ENCODE data around the gene SLC25A52.

DNA sequence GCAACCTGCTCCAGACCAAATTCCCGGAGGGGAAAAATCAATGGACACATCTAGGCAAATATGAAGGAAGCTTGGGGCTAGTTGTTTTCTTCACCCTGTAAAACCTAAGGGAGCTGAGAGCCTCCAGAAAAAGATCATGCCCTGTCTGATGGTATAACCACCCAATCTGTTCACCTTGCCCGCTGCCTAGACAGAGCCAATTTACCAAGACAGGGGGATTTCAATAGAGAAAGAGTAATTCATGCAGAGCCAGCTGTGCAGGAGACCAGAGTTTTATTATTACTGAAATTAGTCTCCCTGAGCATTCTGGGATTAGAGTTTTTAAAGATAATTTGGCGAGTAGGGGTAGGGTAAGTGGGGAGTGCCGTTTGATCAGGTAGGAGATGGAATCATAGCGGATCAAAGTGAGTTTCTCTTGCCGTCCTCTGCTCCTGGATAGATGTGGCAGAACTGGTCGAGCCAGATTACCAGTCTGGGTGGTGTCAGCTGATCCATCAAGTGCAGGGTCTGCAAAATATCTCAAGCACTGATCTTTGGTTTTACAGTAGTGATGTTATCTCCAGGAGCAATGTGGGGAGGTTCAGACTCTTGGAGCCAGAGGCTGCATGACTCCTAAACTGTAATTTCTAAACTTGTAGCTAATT is 41.2 kb downstream of the SLC25A52 start:
- TF ChIP-seq POLR2AphosphoS5 (IDR thresholded peaks at IDR 0.05; ENCODE audit: low read depth, low read length) (no peak), TAF1 (IDR thresholded peaks at IDR 0.05; ENCODE audit: borderline replicate concordance, low read depth, low read length) (no peak), FOSL2 (IDR thresholded peaks at IDR 0.05; ENCODE audit: borderline replicate concordance, low read depth) (no peak), EP300 (IDR thresholded peaks at IDR 0.05; ENCODE audit: borderline replicate concordance in 1 of 2, low read depth in 1 of 2, low read length in 1 of 2) (no peak), RAD21 (IDR thresholded peaks at IDR 0.05; ENCODE audit: low read length) (no peak), CHD2 (IDR thresholded peaks at IDR 0.05; ENCODE audit: low read length, partially characterized antibody) (no peak), SMC3 (IDR thresholded peaks at IDR 0.05; ENCODE audit: low read depth, low read length) (no peak)
- TF ChIP-seq, protein P1, sequence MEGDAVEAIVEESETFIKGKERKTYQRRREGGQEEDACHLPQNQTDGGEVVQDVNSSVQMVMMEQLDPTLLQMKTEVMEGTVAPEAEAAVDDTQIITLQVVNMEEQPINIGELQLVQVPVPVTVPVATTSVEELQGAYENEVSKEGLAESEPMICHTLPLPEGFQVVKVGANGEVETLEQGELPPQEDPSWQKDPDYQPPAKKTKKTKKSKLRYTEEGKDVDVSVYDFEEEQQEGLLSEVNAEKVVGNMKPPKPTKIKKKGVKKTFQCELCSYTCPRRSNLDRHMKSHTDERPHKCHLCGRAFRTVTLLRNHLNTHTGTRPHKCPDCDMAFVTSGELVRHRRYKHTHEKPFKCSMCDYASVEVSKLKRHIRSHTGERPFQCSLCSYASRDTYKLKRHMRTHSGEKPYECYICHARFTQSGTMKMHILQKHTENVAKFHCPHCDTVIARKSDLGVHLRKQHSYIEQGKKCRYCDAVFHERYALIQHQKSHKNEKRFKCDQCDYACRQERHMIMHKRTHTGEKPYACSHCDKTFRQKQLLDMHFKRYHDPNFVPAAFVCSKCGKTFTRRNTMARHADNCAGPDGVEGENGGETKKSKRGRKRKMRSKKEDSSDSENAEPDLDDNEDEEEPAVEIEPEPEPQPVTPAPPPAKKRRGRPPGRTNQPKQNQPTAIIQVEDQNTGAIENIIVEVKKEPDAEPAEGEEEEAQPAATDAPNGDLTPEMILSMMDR (IDR thresholded peaks at IDR 0.05): no peak
- TF ChIP-seq, protein P2, sequence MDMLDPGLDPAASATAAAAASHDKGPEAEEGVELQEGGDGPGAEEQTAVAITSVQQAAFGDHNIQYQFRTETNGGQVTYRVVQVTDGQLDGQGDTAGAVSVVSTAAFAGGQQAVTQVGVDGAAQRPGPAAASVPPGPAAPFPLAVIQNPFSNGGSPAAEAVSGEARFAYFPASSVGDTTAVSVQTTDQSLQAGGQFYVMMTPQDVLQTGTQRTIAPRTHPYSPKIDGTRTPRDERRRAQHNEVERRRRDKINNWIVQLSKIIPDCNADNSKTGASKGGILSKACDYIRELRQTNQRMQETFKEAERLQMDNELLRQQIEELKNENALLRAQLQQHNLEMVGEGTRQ (IDR thresholded peaks at IDR 0.05; ENCODE audit: borderline replicate concordance, low read depth, low read length): no peak
- TF ChIP-seq, protein P3, sequence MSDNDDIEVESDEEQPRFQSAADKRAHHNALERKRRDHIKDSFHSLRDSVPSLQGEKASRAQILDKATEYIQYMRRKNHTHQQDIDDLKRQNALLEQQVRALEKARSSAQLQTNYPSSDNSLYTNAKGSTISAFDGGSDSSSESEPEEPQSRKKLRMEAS (IDR thresholded peaks at IDR 0.05; ENCODE audit: low read depth): no peak
- TF ChIP-seq, protein P4, sequence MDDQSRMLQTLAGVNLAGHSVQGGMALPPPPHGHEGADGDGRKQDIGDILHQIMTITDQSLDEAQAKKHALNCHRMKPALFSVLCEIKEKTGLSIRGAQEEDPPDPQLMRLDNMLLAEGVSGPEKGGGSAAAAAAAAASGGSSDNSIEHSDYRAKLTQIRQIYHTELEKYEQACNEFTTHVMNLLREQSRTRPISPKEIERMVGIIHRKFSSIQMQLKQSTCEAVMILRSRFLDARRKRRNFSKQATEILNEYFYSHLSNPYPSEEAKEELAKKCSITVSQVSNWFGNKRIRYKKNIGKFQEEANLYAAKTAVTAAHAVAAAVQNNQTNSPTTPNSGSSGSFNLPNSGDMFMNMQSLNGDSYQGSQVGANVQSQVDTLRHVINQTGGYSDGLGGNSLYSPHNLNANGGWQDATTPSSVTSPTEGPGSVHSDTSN (IDR thresholded peaks at IDR 0.05): no peak

Measured in SK-N-SH (cell line).